ENCODE measurements around the gene MYO5B.

The MYO5B gene

DNA sequence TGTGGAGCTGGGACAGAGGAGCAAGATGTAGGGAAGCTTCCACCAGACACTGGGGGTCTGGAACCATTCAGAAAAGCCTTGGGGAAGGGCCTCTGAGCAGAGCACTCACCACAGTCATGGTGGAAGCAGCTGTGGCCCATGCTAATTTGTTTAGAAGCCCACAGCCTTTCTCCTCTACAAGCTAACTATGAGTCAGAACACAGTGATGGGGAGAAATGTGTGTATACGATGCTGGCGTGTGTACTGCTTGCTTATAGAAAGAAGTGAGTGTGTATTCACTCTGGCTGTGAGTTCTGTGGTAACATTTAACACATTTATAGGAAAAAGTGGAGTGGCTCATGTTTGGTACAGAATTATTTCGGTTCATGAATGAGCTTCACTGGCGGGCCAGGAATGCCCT, 224.6 kb downstream of the MYO5B start:
- no peak overlapping the region for H3K4me3 ChIP-seq (ENCODE audit: low read depth in 1 of 2, low read length in 2 of 2)
- no peak for DNase-seq
- H3K27me3 ChIP-seq (ENCODE audit: insufficient read depth, low read length, poor library complexity), result peaks cover 25% of the 10 kb centered on the region
- no peaks in the 10 kb centered on the region for H3K4me1 ChIP-seq (ENCODE audit: insufficient read depth, low read length)
- H3K79me2 ChIP-seq (ENCODE audit: insufficient read depth, low read length), result no peaks in the 10 kb centered on the region
- no peak overlapping the region for H3K27ac ChIP-seq (ENCODE audit: low read length)
- no peaks in the 10 kb centered on the region for H3K36me3 ChIP-seq (ENCODE audit: insufficient read depth, low read length)
- H4K20me1 ChIP-seq (ENCODE audit: insufficient read depth, low read length), result 0 out of 2 replicates have a peak, but pooled peaks cover 5% of the 10 kb centered on the region
- TF ChIP-seq EZH2 (IDR thresholded peaks at IDR 0.05; ENCODE audit: borderline replicate concordance, low read depth, low read length, severe bottlenecking), result no peak
- TF ChIP-seq, protein P1, sequence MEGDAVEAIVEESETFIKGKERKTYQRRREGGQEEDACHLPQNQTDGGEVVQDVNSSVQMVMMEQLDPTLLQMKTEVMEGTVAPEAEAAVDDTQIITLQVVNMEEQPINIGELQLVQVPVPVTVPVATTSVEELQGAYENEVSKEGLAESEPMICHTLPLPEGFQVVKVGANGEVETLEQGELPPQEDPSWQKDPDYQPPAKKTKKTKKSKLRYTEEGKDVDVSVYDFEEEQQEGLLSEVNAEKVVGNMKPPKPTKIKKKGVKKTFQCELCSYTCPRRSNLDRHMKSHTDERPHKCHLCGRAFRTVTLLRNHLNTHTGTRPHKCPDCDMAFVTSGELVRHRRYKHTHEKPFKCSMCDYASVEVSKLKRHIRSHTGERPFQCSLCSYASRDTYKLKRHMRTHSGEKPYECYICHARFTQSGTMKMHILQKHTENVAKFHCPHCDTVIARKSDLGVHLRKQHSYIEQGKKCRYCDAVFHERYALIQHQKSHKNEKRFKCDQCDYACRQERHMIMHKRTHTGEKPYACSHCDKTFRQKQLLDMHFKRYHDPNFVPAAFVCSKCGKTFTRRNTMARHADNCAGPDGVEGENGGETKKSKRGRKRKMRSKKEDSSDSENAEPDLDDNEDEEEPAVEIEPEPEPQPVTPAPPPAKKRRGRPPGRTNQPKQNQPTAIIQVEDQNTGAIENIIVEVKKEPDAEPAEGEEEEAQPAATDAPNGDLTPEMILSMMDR (IDR thresholded peaks at IDR 0.05; ENCODE audit: borderline replicate concordance, extremely low read depth, low read length, poor library complexity, severe bottlenecking), result no peak
- no peak for ATAC-seq (ENCODE audit: insufficient read depth, low read depth)
- H2AFZ ChIP-seq (ENCODE audit: low read depth, low read length), result no peak overlapping the region
- H3K9ac ChIP-seq (ENCODE audit: low read depth, low read length), result no peak overlapping the region
- H3K9me3 ChIP-seq (ENCODE audit: insufficient read depth, low read length, severe bottlenecking), result no peaks in the 10 kb centered on the region
- no peak overlapping the region for H3K4me2 ChIP-seq (ENCODE audit: insufficient read depth, low read length)

DNA sequence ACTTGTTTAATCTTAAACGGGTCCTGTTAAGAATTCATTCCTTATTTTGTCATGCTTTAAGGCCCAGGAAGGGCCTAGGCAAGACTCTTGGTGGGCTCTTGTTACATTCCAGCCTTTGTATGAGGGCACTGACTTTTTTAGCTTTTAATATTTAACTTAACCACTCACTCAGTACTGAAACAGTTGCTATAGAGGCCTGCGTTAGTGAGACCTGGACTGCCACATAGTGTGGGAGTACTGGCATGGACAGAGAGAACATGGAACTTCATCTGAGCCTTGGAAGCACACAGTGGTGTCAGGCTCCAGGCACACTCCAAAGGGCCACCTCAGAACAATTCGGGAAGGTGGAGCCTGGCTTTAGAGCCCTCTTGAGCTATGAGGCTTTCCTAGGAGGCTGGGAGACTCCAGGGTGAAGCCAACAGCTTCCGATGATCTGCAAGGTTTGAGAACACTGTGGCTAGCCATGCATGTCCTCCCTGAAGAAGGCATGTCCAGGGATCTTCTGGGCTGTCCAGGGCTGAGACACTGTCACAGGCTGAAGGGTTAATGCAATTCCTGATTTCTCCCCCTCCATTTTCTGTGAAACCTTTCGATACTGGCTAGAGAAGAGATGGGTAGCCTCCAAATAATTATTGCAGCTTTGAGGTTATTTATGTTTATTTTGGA, 226.2 kb downstream of the MYO5B start:
- peaks cover 25% of the 10 kb centered on the region for H3K27me3 ChIP-seq (ENCODE audit: insufficient read depth, low read length, poor library complexity)
- H3K4me1 ChIP-seq (ENCODE audit: insufficient read depth, low read length), result no peaks in the 10 kb centered on the region
- no peaks in the 10 kb centered on the region for H3K36me3 ChIP-seq (ENCODE audit: insufficient read depth, low read length)
- no peak for DNase-seq
- H3K79me2 ChIP-seq (ENCODE audit: insufficient read depth, low read length), result no peaks in the 10 kb centered on the region
- H3K27ac ChIP-seq (ENCODE audit: low read length), result no peak overlapping the region
- no peak overlapping the region for H3K4me2 ChIP-seq (ENCODE audit: insufficient read depth, low read length)
- no peak for ATAC-seq (ENCODE audit: insufficient read depth, low read depth)
- H3K9me3 ChIP-seq (ENCODE audit: insufficient read depth, low read length, severe bottlenecking), result no peaks in the 10 kb centered on the region
- no peak overlapping the region for H3K9ac ChIP-seq (ENCODE audit: low read depth, low read length)
- H4K20me1 ChIP-seq (ENCODE audit: insufficient read depth, low read length), result no peaks in the 10 kb centered on the region
- no peak overlapping the region for H3K4me3 ChIP-seq (ENCODE audit: low read depth in 1 of 2, low read length in 2 of 2)
- no peak for TF ChIP-seq EZH2 (IDR thresholded peaks at IDR 0.05; ENCODE audit: borderline replicate concordance, low read depth, low read length, severe bottlenecking)
- TF ChIP-seq, protein P1 (IDR thresholded peaks at IDR 0.05; ENCODE audit: borderline replicate concordance, extremely low read depth, low read length, poor library complexity, severe bottlenecking), result no peak
- H2AFZ ChIP-seq (ENCODE audit: low read depth, low read length), result no peak overlapping the region

- H3K9me3 ChIP-seq (ENCODE audit: insufficient read depth, low read length, severe bottlenecking), result no peaks in the 10 kb centered on the region
- ATAC-seq (ENCODE audit: insufficient read depth, low read depth) (no peak), DNase-seq (no peak)
- H3K9ac ChIP-seq (ENCODE audit: low read depth, low read length), result no peak overlapping the region
- H2AFZ ChIP-seq (ENCODE audit: low read depth, low read length), result no peak overlapping the region
- H3K27ac ChIP-seq (ENCODE audit: low read length), result no peak overlapping the region
- no peak overlapping the region for H3K4me2 ChIP-seq (ENCODE audit: insufficient read depth, low read length)
- H3K36me3 ChIP-seq (ENCODE audit: insufficient read depth, low read length), result no peaks in the 10 kb centered on the region
- no peaks in the 10 kb centered on the region for H3K4me1 ChIP-seq (ENCODE audit: insufficient read depth, low read length)
- TF ChIP-seq, protein P1 (IDR thresholded peaks at IDR 0.05; ENCODE audit: borderline replicate concordance, extremely low read depth, low read length, poor library complexity, severe bottlenecking), result no peak
- peaks cover 20% of the 10 kb centered on the region for H3K27me3 ChIP-seq (ENCODE audit: insufficient read depth, low read length, poor library complexity)
- no peaks in the 10 kb centered on the region for H3K79me2 ChIP-seq (ENCODE audit: insufficient read depth, low read length)
- H4K20me1 ChIP-seq (ENCODE audit: insufficient read depth, low read length), result no peaks in the 10 kb centered on the region
- H3K4me3 ChIP-seq (ENCODE audit: low read depth in 1 of 2, low read length in 2 of 2), result no peak overlapping the region
Measured at GRCh38 chr18:49967636-49968313, 227.2 kb downstream of the MYO5B start.

All from DND-41 (cell line).